Measurements from ENCODE around the gene FBLIM1.

The FBLIM1 gene

DNA sequence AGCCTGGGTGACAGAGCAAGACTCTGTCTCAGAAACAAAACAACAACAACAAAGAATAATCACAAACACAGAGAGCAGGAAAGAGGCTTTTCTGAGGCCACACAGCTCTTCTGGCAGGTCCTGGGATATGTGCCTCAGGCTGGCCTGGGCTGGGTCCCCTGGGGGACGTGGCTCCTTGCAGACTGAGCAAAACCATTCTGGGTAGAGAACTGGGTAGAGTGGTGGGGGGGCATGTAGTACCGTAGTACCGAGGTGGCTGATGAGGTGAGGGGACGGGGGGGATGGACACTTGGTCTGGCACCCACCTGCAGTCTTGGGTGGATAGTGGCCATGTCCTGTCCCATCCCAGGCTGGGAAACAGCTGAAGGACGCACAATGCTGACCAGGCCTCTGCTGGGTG lies 10.3 kb upstream of the FBLIM1 start:
- no peak for DNase-seq (ENCODE audit: low spot score)

DNA sequence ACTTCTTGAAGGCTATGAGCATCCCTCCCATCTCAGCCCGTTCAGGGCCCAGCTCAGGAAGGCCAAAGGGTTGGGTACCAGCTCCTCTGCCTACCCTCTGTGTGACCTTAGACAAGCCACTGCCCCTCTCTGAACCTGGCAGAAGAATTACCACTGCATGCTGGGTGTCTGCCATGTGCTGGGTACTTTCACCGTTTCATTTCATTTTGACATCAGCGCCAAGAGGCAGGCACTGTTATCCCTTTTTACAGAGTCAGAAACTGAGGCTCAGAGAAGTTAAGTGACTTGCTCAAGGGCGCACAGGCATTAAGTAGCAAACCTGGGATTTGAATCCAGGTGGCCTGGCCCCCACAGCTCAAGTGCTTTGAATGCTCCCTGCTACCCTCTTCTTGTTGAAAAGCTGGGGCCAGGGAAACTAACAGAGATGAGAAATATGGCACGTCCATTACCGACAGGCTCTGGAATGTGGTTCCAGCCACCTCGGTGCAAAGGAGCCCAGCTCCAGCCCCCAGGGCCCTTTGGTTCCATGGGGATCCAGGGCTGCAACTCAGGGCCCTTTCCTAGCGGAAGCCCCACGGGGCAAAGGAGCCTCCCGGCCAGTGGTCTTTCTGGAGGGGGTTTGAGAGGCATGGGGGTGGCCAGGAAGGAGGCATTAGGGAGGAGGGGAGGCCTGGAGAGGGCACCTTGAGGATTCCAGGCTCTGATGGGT lies 9.8 kb upstream of the FBLIM1 start:
- no peak for DNase-seq (ENCODE audit: low spot score)

DNA sequence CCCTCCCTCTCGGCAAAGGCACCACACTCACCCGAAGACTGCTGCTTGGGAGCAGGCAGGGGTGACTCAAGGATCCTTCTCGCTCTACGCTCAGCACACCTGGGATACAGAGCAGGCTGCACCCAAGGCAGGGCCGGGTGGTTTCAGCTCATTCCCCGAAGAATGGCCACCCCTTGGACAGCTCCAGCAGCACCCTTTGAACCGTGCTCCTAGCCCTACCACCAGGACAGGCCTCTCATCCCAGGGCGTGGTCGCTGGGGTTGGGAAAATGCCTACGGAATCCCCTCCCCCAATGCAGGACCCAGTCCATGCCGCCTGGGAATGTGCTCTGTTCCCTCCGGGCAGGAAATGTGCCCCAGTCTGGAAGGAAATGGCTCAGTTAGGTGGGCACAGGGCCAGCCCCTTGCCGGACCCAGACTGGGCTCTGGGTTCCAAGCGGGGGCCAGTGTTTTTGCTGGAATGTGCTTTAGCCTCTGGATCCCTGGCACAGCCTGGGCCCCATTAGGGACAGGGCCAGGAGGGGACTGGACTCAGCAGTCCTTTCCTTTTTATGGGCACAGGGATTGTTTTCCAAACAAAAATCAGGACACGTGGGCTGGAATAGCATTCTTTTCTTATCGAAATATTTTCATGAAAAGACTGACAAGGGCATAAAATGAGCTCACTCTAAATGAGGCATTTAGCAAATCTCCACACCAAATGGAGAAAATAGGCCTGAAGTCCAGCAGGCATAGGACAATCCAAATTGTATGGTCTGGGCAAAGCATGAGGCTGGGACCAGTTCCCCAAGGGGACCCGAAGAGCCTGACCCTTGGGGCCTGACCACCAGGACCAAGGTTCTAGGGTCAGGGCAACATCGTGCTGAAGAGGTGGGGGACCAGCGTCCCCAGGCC lies 8.9 kb upstream of the FBLIM1 start:
- DNase-seq (ENCODE audit: low spot score): peak; percentile 38

DNA sequence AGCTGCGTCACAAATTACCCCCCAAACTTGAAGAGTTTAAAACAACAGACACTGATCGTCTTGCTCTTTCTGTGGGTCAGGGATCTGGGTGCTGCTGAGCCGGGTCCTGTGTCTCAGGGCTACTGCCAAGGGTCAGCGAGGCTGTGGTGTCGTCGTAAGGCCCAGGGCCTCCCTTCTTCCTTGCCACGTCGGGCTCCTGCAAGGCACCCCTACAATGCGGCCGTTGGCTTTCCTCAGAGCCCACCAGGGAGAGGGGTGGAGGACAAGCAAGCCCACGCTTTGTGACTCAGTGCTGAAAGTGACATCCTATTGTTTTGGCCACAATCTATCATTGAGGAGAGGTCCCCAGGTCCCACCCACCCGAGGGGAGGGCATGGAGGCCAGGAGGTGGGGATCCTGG lies 7.7 kb upstream of the FBLIM1 start:
- no peak for DNase-seq (ENCODE audit: low spot score)

DNA sequence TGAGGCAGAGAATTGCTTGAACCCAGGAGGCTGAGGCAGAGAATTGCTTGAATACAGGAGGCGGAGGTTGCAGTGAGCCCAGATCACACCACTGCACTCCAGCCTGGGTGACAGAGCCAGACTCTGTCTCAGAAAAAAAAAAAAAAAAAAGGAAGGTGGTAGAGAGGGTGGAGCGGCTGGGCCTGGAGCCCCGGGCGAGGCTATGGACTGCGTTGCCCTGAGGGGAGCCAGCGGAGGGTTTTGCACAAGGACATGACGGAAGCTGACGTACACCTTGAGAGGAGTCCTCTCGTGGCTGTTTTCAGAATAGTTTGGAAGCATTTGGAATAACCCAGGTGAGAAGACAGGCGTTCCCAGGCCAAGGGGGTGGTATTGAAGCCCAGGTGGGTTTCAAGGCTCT lies 6.9 kb upstream of the FBLIM1 start:
- DNase-seq (ENCODE audit: low spot score): no peak

DNA sequence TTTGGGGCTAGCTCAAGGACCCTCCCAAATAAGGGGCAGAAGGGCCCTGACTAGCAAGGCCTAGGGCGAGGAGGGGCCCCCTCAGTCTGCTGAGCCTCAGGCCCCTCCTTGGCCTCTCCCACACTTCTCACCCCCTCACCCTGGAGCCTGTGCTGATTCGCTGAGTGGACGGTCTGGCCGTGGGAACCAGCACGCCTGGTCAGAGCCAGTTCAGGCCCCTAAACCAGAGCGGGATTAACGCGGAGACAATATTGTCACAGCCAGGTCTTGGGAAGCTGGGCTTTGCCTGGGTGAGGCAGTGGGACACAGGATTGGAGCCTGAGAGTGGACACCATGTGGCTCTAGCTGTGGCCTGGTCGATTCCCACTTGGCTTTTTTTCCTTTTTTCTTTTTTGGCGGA lies 4.8 kb upstream of the FBLIM1 start:
- DNase-seq (ENCODE audit: low spot score): no peak

DNA sequence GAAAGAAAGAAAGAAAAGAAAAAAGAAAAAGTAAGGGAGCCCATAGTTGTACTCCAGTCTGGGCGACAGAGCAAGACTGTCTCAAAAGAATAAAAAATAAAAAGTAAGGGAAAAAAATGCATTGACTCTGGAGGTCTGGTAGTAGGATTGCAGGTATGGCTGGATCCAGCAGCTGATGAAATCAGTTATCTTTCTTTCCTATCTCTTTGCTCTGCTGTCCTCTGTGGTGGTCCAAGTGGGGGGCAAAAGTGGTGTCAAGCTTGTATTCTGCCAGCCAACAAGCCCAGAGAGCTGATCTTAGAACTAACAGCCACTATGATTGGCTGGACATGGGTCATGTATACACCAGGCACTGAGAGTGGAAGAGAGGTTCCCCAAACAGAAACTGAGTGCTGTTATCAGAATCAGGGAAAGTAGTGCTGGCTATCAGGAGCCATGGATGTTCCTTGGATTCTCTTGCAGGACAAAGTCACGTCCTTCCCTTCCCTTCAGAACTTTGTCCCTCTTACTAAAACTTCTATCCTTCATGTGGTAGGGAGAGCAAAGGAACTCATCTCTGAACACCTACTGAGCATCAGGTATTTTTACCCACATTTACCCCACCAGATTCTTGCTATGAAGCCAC lies 3.5 kb upstream of the FBLIM1 start:
- no peak for DNase-seq (ENCODE audit: low spot score)

DNA sequence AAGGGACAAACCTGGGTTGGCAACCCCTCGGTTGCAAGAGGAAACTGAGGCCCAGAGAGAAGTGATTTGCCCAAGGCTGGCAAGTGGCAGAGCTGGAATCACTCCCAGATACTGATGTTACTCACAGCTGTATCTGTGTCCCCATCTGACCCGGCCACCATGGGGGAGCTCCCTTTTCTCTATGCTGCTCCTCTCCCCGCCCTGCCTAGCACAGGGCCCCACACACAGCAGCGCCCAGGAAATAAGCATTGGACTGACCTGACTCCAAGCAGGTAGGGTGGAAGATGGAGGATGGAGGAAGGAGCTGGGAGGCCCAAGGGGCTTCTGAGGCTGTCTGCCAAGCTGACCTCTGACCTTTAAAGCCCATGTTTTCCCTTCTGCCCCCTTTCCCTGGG lies 3.0 kb upstream of the FBLIM1 start:
- DNase-seq (ENCODE audit: low spot score): no peak

DNA sequence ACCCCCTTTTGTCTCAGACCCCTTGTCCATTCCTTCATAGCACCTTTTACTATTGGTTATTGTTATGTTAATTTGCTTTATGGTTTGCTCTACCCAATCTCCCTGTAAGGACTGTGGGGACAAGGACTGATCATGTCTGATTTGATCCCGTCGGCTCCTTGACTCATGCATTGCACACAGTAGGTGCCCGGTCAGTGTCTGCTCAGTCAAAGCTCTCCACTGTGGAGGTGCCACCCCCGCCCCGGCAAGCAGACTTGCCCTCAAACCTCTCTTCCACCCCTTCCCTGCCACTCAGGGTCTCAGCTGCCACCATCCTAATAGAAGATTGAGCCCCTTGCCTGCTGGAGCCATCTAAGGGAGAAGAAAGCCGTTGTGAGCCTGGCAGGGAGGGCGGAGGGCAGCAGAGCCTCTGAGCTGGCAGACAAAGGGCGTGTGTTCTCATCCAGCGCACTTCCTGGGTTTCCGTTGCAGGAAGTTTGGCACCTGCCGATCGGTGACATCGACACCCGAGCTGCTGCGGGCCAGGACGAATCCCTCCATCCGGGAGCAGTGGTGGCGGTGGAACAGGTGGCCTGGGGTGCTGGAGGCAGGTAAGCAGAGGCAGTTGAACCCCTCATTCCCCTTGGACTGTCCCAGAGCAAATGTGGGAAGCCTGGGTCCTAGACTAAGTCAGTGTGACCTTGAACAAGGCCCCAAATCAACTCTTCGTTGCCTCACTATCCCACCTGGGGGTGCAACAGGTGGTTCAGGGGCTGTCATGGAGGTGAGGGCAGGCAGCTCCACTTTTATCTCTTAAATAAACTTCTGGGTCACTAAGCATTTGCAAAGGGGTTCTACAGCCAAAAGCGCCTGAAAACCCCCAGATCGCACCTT lies 2.2 kb upstream of the FBLIM1 start:
- DNase-seq (ENCODE audit: low spot score): peak; percentile 55

DNA sequence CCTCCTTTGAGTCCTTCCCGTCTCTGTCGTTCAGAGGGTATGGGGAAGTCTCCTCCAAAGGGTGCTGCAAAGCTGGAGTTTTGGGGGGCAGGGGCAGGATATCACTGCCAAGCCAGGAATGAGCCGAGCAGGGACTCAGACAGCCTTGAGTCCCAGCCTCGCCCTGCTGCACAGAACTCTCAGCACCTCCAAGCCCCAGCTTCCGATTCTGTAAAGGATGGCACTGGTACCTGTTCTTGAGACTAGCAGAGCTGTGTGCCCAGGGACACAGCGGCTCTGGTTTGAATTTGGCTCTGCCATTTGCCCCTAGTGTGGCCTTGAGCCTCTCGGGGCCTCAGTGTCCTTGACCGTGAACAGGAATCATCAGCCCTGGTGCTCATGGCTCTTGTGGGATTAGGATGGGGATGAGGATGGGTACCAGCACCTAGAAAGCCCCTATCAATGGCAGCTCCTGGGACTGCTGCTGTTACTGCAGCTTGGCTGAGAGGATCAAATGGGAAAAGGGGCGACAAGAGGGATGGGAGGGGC lies 1.5 kb upstream of the FBLIM1 start:
- no peak for DNase-seq (ENCODE audit: low spot score)

DNA sequence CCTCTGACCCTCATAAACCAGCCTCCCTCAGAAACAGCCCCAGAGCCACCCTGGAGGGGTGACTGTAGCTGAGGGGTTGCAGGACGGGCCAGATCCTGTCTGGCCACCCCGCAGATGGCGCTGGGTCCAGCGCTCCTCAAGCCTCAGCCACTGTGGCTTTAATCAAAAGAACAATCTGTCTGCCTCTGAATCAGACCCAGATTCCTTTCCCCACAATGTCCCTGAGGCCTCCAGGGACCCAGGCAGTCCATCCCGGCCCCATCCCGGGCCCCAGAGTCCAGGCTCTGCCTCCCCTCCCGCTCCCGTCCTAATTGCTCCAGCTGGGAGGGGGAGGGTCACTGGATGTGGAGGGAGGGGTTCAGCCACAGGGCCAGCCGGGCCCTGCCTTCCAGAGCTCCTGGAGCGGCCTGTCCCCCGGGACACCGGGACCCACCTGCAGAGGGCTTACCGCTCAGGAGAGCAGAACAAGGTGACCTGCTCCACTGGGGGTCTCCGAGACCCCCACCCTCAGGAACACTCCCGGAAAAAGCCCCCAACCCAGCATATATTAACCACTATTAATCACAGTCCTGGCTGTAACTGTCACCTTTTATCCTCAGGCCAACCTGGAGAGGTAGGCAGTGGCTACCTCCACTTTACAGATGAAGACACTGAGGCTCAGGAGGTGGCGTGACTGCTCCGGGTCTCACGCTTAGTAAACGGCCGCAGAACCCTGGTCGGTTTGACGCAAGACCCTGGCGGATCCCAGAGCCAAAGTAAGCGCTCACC lies 836 bp upstream of the FBLIM1 start:
- no peak for DNase-seq (ENCODE audit: low spot score)

DNA sequence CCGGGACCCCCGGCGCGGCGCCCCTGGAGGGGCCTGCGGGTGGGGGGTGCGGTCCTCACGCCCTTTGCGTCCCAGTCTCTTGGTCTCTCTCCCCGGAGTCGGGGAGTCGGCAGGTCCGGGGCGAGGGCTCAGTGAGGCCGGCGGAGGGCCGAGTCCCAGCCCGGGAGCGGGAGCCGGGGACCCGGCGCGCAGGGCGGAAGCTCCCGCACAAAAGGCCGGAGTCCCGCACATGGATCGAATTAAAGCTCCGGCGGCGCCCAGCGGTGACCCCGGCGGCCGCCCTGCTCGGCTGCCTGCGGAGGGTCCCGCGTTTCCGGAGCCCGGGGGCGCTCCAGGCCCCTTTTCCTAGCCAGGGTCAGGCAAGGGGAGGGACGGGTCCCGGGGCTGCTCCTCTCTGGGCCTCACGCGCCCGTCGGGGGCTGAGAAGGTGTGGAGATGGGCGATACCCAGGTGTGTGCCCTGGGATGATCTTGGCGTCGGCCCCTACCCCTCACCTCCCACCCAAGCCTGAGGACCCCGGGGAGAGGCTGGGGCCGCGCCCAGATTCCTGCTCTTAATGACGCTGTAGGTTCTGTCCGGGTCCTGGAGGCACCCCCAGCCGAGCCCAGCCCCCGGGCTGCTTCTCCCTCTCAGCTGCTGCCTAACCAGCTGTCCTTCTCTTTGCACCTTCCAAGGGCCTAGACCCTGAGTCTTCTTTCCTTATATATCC lies 512 bp downstream of the FBLIM1 start:
- DNase-seq (ENCODE audit: low spot score): peak; percentile 30

DNA sequence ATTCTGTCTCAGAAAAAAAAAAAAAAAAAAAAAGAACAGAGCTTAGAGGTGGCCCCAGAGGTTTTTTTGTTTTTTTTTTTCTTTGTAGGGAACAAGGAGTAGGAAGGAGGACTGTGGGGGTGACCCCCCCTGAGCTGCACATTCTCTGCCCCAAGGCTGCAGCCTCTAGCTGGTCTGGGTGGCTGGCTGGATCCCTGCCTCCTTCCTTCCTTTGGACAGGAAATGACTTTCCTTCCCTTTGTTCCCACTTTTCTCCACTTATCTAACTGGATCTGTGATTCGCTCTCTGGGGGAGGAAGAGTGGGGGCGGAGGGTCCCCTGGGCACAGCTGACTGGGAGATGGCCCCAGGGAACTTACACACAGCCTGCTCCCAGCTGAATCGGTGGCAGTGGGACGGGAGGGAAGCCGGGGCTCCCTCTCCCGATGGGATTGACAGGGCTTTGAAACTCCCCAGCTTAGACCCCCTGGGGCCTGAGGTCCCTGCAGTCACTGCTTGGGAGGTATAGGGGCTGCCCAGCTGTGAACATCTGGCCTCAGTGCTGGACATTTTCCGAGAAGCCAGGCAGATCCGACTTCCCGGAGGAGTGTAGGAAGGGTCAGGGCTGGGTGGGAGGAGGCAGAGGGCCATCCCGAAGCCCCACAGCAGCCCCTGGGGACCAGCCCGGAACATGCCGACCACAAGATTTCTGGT lies 2.1 kb downstream of the FBLIM1 start:
- peak; percentile 75 for DNase-seq (ENCODE audit: low spot score)

DNA sequence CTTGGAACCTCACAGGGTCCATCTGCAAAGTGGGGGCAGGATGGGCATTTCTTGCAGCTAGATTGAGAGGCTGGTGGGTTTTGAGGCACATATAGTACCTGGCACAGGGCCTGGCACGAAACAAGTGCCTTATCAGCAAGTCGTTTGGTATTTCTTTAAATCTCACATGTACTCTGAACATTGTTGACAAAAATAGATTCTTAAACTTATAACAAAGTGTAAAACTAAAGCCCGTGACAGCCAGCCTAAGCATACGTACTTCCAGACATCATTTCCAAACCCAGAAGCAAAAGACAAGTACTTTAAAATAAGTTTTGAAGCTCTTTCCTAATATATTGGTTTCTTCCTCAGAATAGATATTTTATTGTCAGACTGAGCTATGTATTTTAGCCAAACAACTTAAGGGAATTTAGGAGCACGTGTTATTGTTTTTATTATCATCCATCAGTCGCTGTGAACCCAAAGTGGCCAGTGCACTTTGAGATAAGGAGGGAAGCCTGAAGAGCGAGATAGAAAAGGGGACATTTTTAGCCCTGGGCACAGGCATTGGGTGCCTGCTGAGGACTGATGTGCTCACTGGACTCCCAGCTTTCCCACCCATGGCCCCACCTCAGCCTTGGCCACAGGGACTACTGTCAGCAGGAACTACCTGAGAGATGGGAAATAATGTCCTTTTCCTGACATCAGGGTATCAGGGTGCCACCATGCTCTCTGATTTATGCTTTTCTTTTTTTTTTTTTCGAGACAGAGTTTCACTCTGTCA lies 3.0 kb downstream of the FBLIM1 start:
- DNase-seq (ENCODE audit: low spot score): no peak

DNA sequence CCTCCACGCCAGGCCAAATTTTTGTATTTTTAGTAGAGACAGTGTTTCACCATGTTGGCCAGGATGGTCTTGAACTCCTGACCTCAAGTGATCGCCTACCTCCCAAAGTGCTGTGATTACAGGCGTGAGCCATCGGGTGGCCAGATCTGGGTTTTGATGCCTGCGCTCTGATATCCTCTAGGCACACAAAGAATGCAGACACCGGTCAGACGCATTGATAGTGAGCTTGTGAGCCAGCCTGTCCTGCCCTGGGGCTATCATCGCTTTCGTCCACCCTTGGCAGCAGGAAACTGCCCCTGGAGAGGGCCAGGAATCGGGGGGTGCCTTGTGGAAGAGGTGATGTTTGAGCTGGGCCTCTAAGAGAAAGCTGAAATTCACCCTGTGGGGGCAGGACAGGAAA lies 4.0 kb downstream of the FBLIM1 start:
- DNase-seq (ENCODE audit: low spot score): no peak

DNA sequence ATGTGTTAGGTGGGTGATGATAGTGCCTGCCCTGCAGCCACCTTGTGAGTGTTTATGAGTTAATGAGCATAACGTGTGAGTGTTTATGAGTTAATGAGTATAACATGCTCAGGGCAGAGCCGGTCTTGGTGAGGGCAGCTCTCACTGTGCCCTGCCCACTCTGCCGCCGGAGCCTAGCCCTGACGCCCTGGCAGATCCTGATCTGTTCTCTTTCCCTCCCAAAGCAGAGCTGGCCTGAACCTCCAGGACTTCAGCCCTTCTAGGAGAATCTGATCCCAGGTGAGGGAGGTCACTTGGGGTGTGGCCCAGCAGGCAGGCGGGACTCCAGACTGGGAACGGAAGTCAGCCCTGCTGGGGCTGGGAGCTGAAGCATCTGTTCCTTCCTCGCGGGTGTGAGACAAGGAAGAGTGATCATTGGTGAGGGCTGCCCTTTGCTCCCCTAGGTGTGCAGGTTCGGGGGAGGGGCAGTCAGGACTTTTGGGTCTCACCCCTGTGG lies 5.7 kb downstream of the FBLIM1 start:
- DNase-seq (ENCODE audit: low spot score): peak; percentile 58

DNA sequence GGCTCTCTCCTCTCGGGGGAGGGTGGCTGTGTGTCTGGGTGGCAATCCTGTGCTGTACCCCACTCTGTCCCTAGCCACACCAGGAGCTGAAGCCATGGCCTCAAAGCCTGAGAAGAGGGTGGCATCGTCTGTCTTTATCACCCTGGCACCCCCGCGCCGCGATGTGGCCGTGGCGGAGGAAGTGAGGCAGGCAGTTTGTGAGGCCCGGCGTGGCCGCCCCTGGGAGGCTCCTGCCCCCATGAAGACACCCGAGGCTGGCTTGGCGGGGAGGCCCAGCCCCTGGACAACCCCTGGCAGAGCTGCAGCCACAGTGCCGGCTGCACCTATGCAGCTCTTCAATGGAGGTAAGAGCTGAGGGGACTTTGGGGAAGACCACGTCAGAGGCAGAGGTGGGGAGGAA lies 6.3 kb downstream of the FBLIM1 start:
- DNase-seq (ENCODE audit: low spot score): no peak

DNA sequence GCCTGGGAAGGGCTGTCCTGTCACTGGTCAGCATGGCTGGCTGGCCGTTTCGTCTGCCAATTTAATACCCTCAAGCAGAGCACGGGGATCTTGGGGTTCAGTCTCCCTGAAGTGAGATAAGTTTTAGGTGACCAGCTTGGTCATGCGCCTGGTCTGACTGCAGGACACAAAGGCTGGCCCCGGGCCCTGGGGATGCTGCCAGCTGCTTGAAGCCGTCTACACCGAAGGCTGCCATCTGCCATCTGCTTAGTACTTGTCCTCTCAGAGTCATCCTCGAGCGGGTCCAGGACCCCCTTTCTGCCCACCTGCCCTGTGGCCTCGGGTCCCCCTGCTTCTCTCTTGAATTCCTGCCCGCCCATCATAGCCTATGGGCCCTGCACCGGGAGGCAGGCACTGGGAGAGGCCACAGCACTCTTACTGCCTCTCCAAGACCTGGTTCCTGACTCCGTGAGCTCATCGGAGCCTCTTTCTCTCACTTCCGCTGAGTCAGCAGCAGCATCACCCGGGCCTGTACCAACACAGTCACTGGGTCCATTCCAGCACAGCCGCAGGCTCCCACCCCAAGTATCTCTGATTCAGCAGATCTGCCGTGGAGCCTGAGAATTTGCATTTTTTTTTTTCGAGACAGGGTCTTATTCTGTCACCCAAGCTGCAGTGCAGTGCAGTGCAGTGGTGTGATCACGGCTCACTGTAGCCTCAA lies 7.0 kb downstream of the FBLIM1 start:
- peak; percentile 73 for DNase-seq (ENCODE audit: low spot score)
